GM19238 (cell line): ENCODE measurements around the gene GRB14.
"Not testable (repeated sequence)": the region's sequence is repeated elsewhere in the genome, so short reads cannot be mapped to it uniquely, and the experiment has no call there.

Source experiments
- DNase-seq: peaks from one replicate; pipeline ENCODE4 v3.0.0; 2011; ENCODE audit warnings: low spot score; ENCODE audit not compliant: insufficient read length

The GRB14 gene

DNA sequence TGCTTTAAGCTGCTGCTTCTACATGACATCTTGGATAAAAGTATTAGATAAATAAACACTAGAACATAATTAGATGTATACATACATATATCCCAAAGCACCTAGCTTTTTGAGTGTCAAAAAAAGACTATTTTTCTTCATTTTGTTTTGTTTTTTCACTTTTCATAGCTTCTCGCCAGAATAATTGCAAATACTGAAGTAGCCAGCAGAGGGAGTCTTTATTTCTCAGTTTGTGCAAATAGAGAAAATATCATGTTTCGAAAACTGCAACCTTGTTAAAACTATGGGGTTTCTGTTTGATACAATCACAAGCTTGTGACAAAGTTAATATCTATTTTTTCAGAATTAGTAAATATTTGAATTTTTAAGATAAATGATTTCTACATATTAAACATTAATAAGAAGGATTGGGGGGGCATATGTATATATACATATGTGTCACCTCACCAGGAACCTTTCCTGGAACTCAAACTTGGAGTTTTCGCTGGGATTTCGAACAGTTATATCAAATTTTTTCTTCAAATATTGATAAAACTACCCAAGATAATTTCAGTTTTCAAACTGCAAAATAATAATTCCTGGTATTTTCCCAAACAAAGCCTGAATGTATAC, 61.0 kb downstream of the GRB14 start:
- no peak for DNase-seq

DNA sequence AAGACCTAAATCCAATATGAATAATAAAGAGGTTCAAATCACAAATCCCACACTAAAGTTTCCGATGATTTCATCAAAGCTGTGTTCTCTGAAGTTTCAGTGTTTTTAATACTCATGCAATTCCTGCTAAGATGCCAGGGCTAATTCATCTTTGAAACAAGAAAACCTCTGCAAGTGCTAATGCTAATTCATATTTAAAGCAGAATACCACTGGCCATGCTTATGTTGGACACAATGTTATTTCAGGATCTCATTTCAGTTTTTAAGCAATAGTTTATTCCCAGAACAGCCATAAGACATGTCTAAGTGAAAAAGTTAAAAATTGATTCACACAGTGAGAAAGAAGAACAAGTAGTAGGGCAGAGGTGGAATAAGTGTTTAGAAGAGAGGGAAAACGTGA, 62.8 kb downstream of the GRB14 start:
- no peak for DNase-seq

- no peak for DNase-seq
Measured at GRCh38 chr2:164554487-164554886, 66.8 kb downstream of the GRB14 start.

DNA sequence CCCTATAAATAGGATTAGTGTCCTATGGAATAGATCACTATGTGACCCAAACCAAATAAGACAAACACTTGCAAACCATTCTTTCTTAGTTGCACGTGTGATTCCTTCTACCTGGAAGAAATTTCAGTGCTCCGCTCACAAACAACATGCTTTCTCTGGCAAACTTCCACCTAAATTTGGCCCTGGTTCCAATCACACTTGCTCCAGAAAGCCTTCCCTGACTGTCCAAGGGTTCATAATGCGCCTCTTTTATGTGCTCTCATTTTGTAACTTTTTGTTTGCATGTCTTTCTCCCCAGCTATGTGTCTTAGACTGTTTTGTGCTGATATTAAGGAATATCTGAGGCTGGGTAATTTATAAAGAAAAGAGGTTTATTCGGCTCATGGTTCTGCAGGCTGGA, 69.8 kb downstream of the GRB14 start:
- no peak for DNase-seq

GRCh38 chr2:164549705-164550104, 71.6 kb downstream of the GRB14 start:
- not testable (repeated sequence) for DNase-seq

DNA sequence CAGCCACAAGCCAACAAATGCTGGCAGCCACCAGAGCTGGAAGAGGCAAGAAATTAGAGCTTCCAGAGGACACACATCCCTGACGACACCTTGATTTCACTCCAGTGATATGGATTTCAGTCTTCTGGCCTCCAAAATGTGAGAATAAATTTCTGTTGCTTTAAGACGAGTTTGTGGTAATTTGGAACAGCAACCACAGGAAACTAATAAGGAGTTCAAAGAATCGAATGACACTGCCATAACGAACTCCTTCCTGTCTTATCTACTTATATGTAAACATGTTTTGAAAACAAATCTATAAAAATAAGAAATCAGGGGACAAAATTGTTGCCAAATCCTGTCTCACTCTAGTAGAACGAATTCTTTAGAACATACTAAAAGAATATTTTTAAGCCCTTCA, 75.8 kb downstream of the GRB14 start:
- no peak for DNase-seq

GRCh38 chr2:164542581-164543021, 78.7 kb downstream of the GRB14 start:
- DNase-seq: no peak

DNA sequence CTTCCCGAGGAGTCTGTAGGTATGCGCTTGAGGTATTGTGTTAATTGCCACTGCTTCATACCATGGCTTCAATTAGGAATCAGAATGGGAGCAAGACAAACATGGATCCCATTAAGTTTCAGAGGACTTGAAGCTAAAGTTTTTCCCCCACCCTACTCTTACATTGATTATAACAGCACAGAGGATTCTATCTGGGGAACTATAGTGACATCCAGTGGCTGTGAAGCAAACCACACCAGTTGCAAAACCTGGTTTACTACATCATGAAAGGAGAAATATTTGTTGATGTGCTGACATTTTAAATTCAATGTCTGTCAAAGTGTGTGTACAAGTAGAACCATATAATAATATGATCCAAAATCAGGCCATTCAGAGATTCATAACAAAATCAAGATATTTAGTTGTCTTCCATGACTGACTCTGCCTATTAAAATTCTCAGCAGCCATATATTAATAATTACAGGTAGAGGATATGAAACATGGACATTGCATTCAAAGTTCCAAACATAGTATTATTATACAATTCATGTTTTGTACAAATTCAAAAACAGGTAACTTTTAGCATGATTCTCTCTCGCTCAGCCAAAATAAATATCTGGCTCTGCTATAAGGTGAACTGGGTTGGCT, 82.9 kb downstream of the GRB14 start:
- DNase-seq: no peak

DNA sequence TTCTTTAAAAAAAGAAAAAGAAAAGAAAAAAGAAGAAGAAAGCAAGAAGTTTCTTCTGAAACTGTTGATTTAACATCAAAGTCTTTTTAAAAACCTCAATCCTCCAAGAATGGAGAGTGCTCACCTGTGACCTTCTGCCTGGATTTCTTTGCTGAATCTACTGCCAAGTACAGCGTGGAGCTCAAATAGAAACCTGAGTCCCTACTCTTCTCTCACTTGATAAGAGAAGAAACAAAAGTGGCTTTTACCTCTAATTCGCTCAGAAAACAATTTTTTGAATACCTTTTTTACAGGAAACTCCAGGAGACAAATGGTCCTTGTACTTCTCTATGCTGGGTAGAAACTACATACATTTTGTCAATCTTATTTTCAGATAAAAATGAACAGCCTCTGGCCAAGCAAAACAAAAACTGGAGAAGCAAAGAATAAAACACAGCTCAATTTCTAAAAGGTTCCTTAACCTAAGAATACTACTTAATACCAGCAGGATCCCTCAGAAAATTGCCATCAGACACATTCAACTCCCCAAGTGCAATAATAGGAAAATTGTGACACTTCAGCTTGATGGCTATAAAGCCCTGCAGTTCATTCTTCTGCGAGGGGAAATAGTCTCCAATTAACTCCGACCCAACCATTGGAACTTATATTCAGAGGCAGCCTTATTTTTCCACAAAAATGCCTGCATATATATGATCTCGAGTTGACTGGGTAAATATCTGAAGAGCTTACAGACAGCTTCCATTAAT, 85.8 kb downstream of the GRB14 start:
- no peak for DNase-seq

DNA sequence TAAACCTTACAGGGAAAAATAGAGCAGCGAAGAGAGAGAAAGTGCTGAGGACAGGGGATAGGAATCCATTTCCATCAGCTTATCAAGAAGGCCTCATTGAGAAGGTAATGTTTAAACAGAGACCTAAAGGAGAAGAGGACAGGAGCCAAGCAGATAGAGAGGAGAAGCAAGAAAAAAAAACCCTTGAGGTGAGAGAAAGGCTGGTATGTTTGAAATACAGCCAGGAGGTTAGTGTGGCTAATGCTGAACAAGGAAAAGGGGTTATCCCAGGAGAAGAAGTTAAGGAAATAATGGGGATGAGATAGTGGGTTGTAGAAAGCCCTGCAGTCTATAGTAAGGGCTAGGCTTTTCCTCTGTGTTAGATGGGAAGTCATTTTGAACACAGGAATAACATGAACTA, 90.8 kb downstream of the GRB14 start:
- no peak for DNase-seq

DNA sequence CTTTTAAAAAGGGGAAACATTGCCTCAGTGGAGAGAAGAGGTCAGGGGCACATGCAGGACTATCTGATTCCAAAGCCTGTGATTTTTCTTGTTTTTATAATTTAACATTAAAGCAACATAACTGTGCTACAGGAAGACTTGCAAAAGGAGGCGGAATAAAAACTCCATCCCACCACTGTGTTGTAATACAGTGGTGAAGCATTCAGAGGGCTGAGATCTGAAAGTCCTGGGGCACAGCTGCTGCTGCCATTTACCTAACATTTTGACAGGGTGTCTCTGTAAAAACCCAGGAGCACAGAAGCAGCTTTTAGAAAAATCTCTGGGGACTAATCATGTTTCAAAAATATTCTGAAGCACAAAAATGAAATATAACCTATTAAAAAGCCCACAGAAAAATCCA, 97.6 kb downstream of the GRB14 start:
- DNase-seq: no peak

DNA sequence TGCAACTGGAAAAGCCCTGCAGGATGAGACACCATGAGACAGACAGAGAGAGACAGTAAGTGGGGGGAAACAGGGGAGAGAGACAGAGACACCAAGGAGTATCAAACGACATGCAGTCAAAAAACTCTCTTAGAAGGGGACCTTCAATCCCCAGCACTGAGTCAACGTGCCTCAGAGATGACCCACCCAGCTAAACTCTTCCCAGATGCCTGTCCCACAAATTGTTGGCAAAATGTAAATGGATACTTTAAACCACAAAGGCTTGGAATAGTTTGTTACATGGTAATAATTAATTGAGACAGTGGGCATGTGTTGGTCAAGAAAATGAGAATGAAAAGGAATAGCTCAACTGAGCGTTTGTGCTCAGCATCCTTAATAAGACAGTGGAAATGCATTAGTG, 98.3 kb downstream of the GRB14 start:
- no peak for DNase-seq

GRCh38 chr2:164522561-164522981, 98.7 kb downstream of the GRB14 start:
- DNase-seq: no peak

GRCh38 chr2:164515734-164516133, 105.5 kb downstream of the GRB14 start:
- DNase-seq: no peak

GRCh38 chr2:164515030-164515429, 106.3 kb downstream of the GRB14 start:
- no peak for DNase-seq

- no peak for DNase-seq
Measured at GRCh38 chr2:164514491-164514890, 106.8 kb downstream of the GRB14 start.

DNA sequence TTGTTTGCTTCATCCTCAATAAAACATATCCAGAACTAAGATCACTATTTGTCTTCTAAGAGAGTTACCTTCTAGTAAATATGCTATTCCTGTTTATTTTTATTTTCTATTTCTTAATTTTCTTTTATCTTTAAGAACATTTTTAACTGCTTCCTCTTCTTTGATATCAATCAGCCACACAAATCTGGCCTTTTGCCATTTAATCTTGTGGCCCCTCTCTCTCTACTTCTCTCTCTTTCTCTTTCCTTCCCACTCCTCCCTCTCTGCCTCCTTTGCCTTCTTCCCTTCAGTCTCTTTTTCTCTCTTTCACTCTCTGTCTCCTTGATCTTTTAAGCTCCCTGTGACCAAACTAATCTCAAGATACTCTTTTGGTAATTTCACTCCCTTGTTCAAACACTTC, 108.4 kb downstream of the GRB14 start:
- no peak for DNase-seq

GRCh38 chr2:164511738-164512137, 109.5 kb downstream of the GRB14 start:
- no peak for DNase-seq

- no peak for DNase-seq
Measured at GRCh38 chr2:164510895-164511294, 110.4 kb downstream of the GRB14 start.

- DNase-seq: no peak
Measured at GRCh38 chr2:164509137-164509877, 112.0 kb downstream of the GRB14 start.

GRCh38 chr2:164504253-164504652, 117.0 kb downstream of the GRB14 start:
- no peak for DNase-seq

- DNase-seq: no peak
Measured at GRCh38 chr2:164498836-164499235, 122.4 kb downstream of the GRB14 start.
